WERI-Rb-1 (cell line): ENCODE results near the gene TBC1D10A.

Experiments used
- DNase-seq: peaks from one replicate; pipeline ENCODE4 v3.0.0-alpha.2; 2020
- H3K27ac ChIP-seq: fragments of 250-450 bp; sonication (Bioruptor Pico); 2 replicates; pipeline ENCODE4 v1.5.1; 2020; ENCODE audit warnings: mild to moderate bottlenecking, moderate library complexity
- H3K27me3 ChIP-seq: fragments of 250-450 bp; sonication (Bioruptor Pico); 2 replicates; pipeline ENCODE4 v1.5.1; 2021; ENCODE audit warnings: mild to moderate bottlenecking, low read depth, moderate library complexity; ENCODE audit not compliant: insufficient read depth, severe bottlenecking
- H3K36me3 ChIP-seq: fragments of 250-450 bp; sonication (Bioruptor Pico); 2 replicates; pipeline ENCODE4 v1.5.1; 2020; ENCODE audit warnings: mild to moderate bottlenecking, moderate library complexity
- H3K4me3 ChIP-seq: 2 replicates; pipeline ENCODE4 v1.5.1; 2011; ENCODE audit warnings: low read depth, mild to moderate bottlenecking, control low read depth, low read length
- H3K9me3 ChIP-seq: fragments of 250-450 bp; sonication (Bioruptor Pico); 2 replicates; pipeline ENCODE4 v1.5.1; 2021; ENCODE audit warnings: mild to moderate bottlenecking, moderate library complexity; ENCODE audit not compliant: severe bottlenecking
- CTCF ChIP-seq: IDR thresholded peaks from 2 replicates; pipeline ENCODE4 v1.5.1; 2011; ENCODE audit warnings: low read depth, mild to moderate bottlenecking, control low read depth, inconsistent platforms, low read length

The TBC1D10A gene

DNA sequence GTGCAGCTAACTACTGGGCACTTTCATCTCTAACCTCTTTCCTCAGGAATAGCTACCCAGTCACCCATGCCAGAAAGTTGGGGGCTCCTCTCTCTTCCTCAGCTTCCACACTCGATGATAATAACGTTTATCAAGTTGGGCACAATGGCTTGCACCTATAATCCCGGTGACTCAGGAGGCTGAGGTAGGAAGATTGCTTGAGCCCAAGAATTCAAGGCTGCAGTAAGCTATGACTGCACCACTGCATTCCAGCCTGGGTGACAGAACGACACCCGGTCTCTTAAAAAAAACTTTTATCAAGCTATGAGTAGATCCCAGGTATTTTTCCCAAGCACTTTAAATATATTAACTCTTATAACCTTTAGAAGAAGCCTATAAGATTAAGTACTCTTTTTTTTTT lies 27.9 kb upstream of the TBC1D10A start:
- no peaks in the 10 kb centered on the region for H3K9me3 ChIP-seq
- no peak for TF ChIP-seq CTCF
- DNase-seq, result no peak
- no peak overlapping the region for H3K27ac ChIP-seq
- no peaks in the 10 kb centered on the region for H3K27me3 ChIP-seq
- H3K4me3 ChIP-seq, result no peak overlapping the region
- peaks cover 53% of the 10 kb centered on the region for H3K36me3 ChIP-seq

GRCh38 chr22:30351226-30351625 lies 24.5 kb upstream of the TBC1D10A start:
- Histone ChIP-seq H3K9me3 (no peaks in the 10 kb centered on the region), H3K36me3 (peaks cover 81% of the 10 kb centered on the region), H3K27me3 (no peaks in the 10 kb centered on the region), H3K27ac (no peak overlapping the region), H3K4me3 (no peak overlapping the region)
- no peak for DNase-seq
- no peak for TF ChIP-seq CTCF

GRCh38 chr22:30348809-30349208 lies 22.1 kb upstream of the TBC1D10A start:
- H3K27me3 ChIP-seq, result no peaks in the 10 kb centered on the region
- peaks cover 88% of the 10 kb centered on the region for H3K36me3 ChIP-seq
- DNase-seq, result no peak
- H3K4me3 ChIP-seq, result no peak overlapping the region
- no peak for TF ChIP-seq CTCF
- H3K9me3 ChIP-seq, result no peaks in the 10 kb centered on the region
- no peak overlapping the region for H3K27ac ChIP-seq

DNA sequence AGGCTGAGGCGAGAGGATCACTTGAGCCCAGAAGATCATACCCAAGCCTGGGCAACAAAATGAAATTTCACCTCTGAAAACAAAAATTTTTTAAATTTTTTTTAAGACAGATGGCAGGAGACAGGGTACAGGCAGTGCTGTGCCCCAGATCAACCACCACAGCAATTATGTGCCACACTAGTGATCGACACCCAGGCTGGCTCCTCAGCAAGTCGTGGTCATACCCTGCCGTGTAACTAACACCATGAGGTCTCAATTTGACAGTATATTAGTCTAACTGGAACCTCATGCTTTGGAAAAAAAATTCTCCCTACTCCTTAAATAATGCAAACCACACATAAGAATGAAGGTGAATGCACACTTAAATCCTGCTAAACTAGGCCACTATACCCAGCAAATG lies 21.7 kb upstream of the TBC1D10A start:
- Histone ChIP-seq H3K9me3 (no peaks in the 10 kb centered on the region), H3K27me3 (no peaks in the 10 kb centered on the region), H3K4me3 (no peak overlapping the region), H3K36me3 (peaks cover 92% of the 10 kb centered on the region), H3K27ac (no peak overlapping the region)
- no peak for DNase-seq
- no peak for TF ChIP-seq CTCF

GRCh38 chr22:30347255-30347892 lies 20.6 kb upstream of the TBC1D10A start:
- no peak for DNase-seq
- H3K27me3 ChIP-seq, result no peaks in the 10 kb centered on the region
- no peak overlapping the region for H3K4me3 ChIP-seq
- no peaks in the 10 kb centered on the region for H3K9me3 ChIP-seq
- no peak overlapping the region for H3K27ac ChIP-seq
- H3K36me3 ChIP-seq, result peaks cover 94% of the 10 kb centered on the region
- no peak for TF ChIP-seq CTCF

- DNase-seq, result no peak
- Histone ChIP-seq H3K36me3 (peaks cover 95% of the 10 kb centered on the region), H3K4me3 (no peak overlapping the region), H3K27ac (no peak overlapping the region), H3K9me3 (no peaks in the 10 kb centered on the region), H3K27me3 (no peaks in the 10 kb centered on the region)
- no peak for TF ChIP-seq CTCF
These were observed 17.9 kb upstream of the TBC1D10A start for GRCh38 chr22:30344447-30345200.
